ENCODE results near the gene CACNA1S.
A peak's percentile ranks its signal among the peaks of the same experiment; 100 is the strongest.

Gene CACNA1S

GRCh38 chr1:201096041-201096461, 16.2 kb downstream of the CACNA1S start:
- DNase-seq (ENCODE audit: extremely low spot score, insufficient read length, low read depth) (no peak), FAIRE-seq (no peak)

DNA sequence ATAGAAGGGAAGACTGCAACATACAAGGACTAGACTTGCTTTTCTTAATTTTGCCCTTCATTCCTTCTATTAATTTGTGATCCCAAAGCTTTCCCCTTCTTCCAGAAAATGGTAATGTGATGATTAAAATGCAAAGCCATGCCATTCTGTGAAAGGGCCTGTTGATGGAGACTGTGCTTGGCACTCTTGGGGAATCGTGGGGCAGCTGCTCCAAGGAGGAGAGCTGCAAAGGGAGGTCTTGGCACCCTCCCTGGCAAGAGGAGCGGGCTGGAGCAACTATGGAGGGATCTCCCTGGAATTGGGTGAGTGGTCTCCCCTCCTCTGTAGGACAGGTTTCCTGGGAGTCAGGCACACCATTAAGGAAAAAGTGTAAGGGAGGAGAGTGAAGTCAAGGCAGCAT, 16.6 kb downstream of the CACNA1S start:
- FAIRE-seq (no peak), DNase-seq (ENCODE audit: extremely low spot score, insufficient read length, low read depth) (no peak)

GRCh38 chr1:201094832-201095231, 17.4 kb downstream of the CACNA1S start:
- FAIRE-seq: no peak

GRCh38 chr1:201093962-201094361, 18.3 kb downstream of the CACNA1S start:
- DNase-seq (ENCODE audit: extremely low spot score, insufficient read length, low read depth): no peak
- FAIRE-seq: no peak

More at GRCh38 chr1:201094832-201095231, 17.4 kb downstream of the CACNA1S start:
- DNase-seq (ENCODE audit: extremely low spot score, insufficient read length, low read depth): no peak

DNA sequence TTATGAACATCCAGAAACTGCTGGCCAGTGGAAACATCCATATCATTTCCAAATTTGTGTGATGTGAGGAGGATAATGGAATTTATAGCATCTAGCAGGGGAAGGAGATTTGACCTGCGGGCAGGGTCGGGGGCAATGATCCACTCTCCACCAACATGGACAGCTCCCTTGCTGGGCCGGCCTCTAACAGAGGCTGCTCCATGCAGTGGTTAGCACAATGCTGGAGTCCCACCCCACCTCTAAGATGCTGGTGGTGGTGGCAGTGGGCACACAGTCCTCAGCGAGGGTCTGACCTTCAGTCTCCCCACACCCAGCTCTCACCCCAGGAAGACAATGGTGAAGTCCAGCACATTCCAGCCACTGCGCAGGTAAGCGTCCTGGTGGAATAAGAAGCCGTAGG, 18.7 kb downstream of the CACNA1S start:
- FAIRE-seq: no peak
- no peak for DNase-seq (ENCODE audit: extremely low spot score, insufficient read length, low read depth)

DNA sequence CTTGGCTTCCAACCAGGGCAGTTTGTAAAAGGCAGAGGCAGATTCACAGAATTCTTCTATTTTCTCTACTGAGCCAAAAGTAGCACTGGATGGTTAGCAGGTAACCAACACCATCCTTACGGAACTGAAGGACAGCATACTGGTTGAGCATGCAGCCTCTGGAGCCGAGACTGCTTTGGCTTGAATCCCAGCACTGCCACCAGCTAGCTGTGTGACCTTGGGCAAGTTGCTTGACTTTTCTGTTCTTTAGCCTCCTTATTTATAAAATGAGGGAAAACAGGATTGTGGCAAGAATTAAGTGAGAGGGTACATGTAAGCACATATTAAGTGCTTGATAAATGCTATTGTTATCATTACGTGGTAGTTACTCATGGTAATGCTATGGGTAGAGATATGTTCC, 19.5 kb downstream of the CACNA1S start:
- FAIRE-seq (no peak), DNase-seq (ENCODE audit: extremely low spot score, insufficient read length, low read depth) (no peak)

DNA sequence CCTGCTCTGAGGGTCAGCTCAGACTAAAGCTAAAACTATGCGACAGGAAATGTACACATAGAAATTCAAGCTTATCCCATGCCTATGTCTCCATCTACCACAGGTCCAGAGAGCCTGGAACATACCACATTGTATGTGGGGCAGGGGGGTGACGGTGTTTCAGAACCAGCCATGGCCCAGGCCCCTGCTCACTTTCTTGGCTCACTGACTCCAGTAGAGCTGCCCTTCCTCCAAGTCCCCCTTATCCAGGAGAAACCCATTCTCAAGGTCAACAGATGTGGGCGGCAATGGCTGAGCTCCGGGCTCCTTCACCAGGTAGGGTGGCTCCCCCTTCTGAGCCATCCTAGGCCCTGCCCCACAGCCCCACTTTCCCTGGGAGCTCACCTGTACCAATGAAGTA, 21.0 kb downstream of the CACNA1S start:
- no peak for FAIRE-seq
- DNase-seq (ENCODE audit: extremely low spot score, insufficient read length, low read depth): no peak

DNA sequence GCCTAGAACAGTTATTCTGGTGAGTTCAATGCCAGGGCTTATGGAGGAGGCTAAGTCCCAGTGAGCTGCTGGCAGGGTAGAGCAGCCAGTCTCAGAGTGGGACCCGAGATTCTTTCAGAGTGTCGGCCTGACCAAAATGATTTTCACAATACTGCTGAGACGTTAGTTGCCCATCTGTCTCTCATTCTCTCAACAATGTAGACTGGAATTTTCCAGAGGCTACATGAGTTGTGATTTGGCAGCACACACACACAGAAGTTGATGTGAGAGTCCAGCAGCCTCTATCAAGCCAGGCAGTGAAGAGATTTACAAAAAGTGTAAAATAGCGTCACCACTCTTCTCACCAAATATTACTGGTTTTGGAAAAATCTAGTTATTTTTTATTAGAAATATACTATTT, 21.7 kb downstream of the CACNA1S start:
- FAIRE-seq: no peak
- DNase-seq (ENCODE audit: extremely low spot score, insufficient read length, low read depth): no peak

DNA sequence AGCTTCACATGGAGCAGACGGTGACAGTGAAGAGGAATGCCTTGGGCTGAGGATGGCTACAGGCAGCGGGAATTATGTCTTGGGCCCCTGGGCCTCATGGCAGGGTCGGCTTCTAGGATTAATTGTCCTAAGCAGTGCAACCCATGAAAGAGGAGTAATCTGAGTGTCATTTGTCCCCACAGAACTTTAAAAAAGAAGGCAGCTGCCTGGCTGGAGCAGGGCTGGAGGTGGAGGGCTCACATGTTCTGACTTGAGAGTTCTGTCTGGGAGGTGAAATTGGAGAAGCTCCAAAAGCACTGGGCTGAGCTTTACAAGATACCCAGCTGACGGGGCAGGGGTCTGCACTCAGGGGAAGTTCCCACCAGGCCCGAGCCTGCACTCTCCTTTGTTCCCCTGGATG, 22.6 kb downstream of the CACNA1S start:
- FAIRE-seq (no peak), DNase-seq (ENCODE audit: extremely low spot score, insufficient read length, low read depth) (no peak)

DNA sequence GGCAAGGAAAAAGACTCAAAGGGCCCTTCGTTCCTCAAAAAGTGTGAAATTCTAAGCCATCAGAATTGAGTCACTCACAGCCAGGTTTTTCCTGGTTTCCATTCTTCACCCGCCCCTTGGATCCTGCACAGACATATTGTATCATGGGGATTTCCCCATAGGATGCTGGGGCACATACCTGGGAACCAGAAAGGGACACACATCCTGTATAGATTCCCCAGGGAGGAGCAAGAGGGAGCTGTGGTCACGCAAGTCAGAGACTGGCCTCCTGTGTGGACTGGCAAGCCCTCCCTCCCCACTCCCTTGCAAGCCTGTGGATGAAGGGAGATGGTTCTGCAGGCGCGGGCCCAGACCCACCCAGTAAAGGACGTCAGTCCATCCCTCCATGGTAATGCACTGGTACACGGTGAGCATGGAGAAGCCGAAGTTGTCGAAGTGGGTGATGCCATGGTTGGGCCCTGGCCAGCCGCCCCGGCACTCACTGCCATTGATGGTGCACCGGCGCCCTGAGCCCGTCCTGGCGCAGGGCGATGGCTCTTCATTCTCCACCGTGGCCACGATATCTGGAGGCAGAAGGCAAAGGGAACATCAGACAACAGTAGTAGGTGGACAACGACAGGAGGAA, 23.2 kb downstream of the CACNA1S start:
- FAIRE-seq (no peak), DNase-seq (ENCODE audit: extremely low spot score, insufficient read length, low read depth) (no peak)

DNA sequence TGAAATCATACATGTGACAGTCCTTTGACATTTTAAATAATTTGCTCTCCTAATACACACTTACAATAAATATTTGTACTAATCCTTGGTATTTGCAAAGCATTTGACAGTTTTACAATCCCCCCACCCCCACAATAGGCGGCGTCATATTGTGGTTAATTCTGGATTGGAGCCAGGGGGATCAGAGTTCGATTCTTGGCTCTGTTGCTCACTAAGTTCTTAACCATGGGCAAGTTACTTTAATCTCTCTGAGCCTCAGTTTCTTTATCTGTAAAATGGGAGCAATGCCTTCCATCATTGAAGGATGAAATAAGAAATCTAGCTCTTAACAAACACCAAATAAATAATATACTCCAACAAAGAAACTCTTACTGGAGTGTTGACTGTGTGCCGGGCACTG, 23.8 kb downstream of the CACNA1S start:
- FAIRE-seq (no peak), DNase-seq (ENCODE audit: extremely low spot score, insufficient read length, low read depth) (no peak)

GRCh38 chr1:201085902-201086735, 26.1 kb downstream of the CACNA1S start:
- FAIRE-seq (no peak), DNase-seq (ENCODE audit: extremely low spot score, insufficient read length, low read depth) (peak; percentile 26)

DNA sequence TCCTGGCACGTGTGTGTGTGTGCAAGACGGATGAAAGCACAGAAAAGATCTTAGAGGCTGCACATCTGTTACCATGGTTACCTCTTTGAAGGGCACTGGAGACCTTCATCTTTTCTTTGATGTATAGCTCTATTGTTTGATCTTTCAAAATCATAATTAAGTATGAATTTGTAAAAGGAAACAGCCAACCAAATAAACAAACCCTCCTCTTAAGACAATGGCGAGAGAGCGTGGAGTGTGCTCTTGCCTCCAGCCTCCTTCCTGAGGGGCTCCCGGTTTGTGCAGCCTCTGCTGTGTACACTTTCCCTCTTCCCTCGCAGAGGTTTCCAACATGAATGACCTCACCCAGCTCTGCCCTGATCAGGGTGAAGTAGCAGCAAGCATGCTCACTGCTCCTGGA, 27.9 kb downstream of the CACNA1S start:
- DNase-seq (ENCODE audit: extremely low spot score, insufficient read length, low read depth) (no peak), FAIRE-seq (no peak)

DNA sequence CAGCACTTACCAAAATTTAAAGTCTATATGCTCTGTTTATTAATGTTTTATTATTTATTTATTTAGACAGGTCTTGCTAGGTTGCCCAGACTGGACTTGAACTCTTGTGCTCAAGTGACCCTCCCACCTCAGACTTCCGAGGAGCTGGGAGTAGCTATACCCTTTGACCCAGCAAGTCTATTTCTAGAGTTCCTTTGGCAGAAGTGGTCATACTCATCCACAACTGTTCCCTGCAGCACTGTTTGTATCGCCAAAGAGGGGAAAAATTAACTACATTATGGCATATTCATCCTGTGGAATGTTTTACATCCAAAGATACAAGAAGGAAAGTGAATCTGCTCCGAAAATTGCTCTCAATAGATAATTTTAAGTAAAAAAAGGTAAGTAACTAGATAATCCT, 28.5 kb downstream of the CACNA1S start:
- DNase-seq (ENCODE audit: extremely low spot score, insufficient read length, low read depth) (no peak), FAIRE-seq (no peak)

GRCh38 chr1:201080135-201080534, 32.1 kb downstream of the CACNA1S start:
- FAIRE-seq (no peak), DNase-seq (ENCODE audit: extremely low spot score, insufficient read length, low read depth) (no peak)

- FAIRE-seq: no peak
Observed at GRCh38 chr1:201077736-201078135, 34.5 kb downstream of the CACNA1S start.

DNA sequence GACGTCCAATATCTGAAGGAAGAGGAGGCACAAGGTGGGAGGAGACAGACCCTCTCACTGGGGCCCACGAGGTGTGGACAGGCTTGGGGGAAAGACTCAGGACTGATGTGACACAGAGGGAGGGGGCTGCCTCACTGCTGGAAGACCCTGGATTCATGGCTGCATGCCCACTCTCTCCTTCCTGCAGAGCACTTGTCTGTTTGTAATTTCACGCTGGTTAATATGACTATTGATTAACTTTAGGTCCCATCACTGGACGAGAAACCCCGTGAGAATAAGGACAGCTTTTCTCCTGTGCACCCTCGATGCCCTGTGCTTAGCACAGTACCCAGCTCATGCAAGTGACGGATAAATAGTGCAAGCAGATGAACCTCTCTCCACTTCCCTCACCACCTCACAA, 35.1 kb downstream of the CACNA1S start:
- FAIRE-seq (no peak), DNase-seq (ENCODE audit: extremely low spot score, insufficient read length, low read depth) (no peak)

More at GRCh38 chr1:201077736-201078135, 34.5 kb downstream of the CACNA1S start:
- no peak for DNase-seq (ENCODE audit: extremely low spot score, insufficient read length, low read depth)

GRCh38 chr1:201076092-201076491, 36.1 kb downstream of the CACNA1S start:
- DNase-seq (ENCODE audit: extremely low spot score, insufficient read length, low read depth): no peak
- FAIRE-seq: no peak

DNA sequence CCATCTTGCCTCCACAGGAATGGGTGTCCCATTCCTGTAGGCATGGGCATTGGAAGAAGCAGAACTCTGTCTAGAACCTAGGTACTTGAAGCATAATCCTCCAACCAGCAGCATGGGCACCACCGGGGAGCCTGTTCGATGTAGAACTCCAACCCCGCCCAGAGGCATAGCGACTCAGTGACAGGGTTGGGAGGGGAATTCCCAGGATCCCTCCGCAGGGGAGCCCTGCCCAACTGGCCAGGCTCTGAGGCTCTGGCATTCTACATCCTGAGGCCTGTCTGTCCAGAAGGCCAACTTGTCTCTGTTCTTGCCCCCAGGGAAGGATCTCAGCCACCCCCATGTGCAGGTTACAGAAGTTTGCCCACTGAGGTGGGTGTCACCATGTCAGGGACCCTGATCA, 38.2 kb downstream of the CACNA1S start:
- no peak for FAIRE-seq
- DNase-seq (ENCODE audit: extremely low spot score, insufficient read length, low read depth): no peak

GRCh38 chr1:201072922-201073321, 39.3 kb downstream of the CACNA1S start:
- DNase-seq (ENCODE audit: extremely low spot score, insufficient read length, low read depth) (no peak), FAIRE-seq (no peak)

DNA sequence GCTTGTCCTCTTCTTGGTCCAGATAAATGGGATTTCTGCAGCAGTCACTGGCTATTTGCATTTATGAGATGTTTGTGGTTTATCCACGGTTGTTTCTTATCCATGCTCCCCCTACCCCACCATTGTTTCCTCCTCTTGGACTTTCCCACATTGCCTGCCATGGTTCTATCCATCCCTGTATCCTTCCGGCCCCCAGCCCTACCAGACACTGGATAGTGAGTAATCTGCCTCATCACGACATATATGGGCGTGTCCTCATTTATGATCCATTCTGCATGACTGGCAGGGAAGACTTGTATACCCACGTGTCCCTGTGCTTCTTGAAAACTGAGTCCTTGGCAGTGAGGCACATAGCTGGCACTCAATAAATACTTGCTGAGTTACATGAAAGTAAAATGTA, 40.1 kb downstream of the CACNA1S start:
- FAIRE-seq: no peak
- no peak for DNase-seq (ENCODE audit: extremely low spot score, insufficient read length, low read depth)

DNA sequence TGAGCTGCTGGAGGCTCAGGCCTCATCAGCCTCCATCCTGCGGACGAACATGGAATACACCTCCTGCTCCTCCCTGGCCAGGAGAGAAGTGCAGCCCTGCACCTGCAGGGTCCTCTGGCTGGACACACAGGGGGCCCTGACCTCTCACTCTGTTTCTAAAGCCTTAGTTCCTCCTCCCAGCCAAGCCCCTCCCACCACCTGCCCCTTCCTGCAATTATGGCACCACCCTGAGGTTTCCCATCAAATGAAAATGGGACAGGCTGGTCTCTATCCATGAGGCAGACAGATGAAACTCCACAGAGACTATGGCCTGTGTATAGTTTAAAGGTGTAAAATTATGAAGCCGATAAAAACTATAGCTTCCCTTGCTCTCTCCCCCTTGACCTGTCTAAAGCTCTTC, 42.6 kb downstream of the CACNA1S start:
- FAIRE-seq: no peak

More for the DNA sequence above, 42.6 kb downstream of the CACNA1S start:
- no peak for DNase-seq (ENCODE audit: extremely low spot score, insufficient read length, low read depth)

All from GM18507 (cell line).